K562 (cell line): ENCODE results near the gene FOXJ1. TPM values are rescaled to one million over a fixed set of nuclear protein-coding genes. Genes with fewer than 3 reads are reported as not detected.
A peak's percentile ranks its signal among the peaks of the same experiment; 100 is the strongest.

Experiments used
- ATAC-seq: fragments of 200-7000 bp; cut with Tn5 transposase; 3 replicates; pipeline ENCODE4 v1.9.1; 2020; ENCODE audit warnings: moderate library complexity
- BruUV-seq: library from RNA; stranded (reverse); fragments of 400-500 nt; replicated peaks from 2 replicates; lab custom pipeline; 2021; lab: Mats Ljungman, UMichigan
- CTCF ChIA-PET: fragments of 300-600 bp; formaldehyde crosslinking; extraction: SDS; loops from one replicate; lab custom pipeline; 2021; ENCODE audit warnings: low intra/inter-chr PET ratio; lab: Yijun Ruan, JAX
- POLR2A ChIA-PET: fragments of 300-600, 350-650 bp; sonication (Branson Sonifier 250); formaldehyde crosslinking; extraction: SDS; loops from one replicate; lab custom pipeline; 2021; ENCODE audit warnings: antibody characterized with exemption, inconsistent platforms; lab: Yijun Ruan, JAX
- DNase-seq, 4 experiments: peaks; one replicate each; pipeline versions ENCODE4 v3.0.0 to v3.0.0-alpha.2; 2011 to 2018; ENCODE audit warnings: low spot score in 3 of 4, mixed read lengths in 3 of 4; ENCODE audit errors: extremely low read depth in 1 of 4
- FAIRE-seq: peaks from 2 replicates; lab custom pipeline; 2011; peaks lifted over from hg19 to GRCh38; lab: Jason Lieb, UNC
- H2AFZ ChIP-seq: 2 replicates; pipeline ENCODE4 v1.6.0; 2011; ENCODE audit warnings: low read depth, low read length, control low read depth, inconsistent platforms
- H3K27ac ChIP-seq: fragments of 200-600 bp; 3 replicates; pipeline ENCODE4 v1.8.0; 2011; ENCODE audit warnings: low read depth, mild to moderate bottlenecking, control low read depth, inconsistent platforms, low read length, moderate library complexity, mixed read lengths; ENCODE audit errors: extremely low read depth
- H3K27me3 ChIP-seq, 2 experiments: fragments of 300-600 bp in 1 of 2; 2 replicates in 1 of 2; 3 replicates in 1 of 2; pipeline versions ENCODE4 v1.6.0 to v1.8.0; 2011; ENCODE audit warnings: inconsistent platforms in 2 of 2, low read length in 2 of 2, mild to moderate bottlenecking in 1 of 2, mixed read lengths in 1 of 2, moderate library complexity in 1 of 2; ENCODE audit not compliant: control insufficient read depth in 2 of 2, insufficient read depth in 2 of 2
- H3K36me3 ChIP-seq: fragments of 300-600 bp; 3 replicates; pipeline ENCODE4 v1.8.0; 2011; ENCODE audit warnings: mild to moderate bottlenecking, low read length, inconsistent platforms; ENCODE audit not compliant: control insufficient read depth, insufficient read depth
- H3K4me1 ChIP-seq, 2 experiments: fragments of 200-600 bp in 1 of 2; replicated peaks in 1 of 2; 2 replicates in 1 of 2; 3 replicates in 1 of 2; pipeline versions ENCODE4 v1.5.1 to v1.8.0; 2011; ENCODE audit warnings: inconsistent platforms in 2 of 2, low read length in 2 of 2, mild to moderate bottlenecking in 1 of 2, mixed read lengths in 1 of 2, moderate library complexity in 1 of 2; ENCODE audit not compliant: control insufficient read depth in 2 of 2, insufficient read depth in 2 of 2
- H3K4me2 ChIP-seq: 2 replicates; pipeline ENCODE4 v1.6.1; 2011; ENCODE audit warnings: low read length, control low read depth, inconsistent platforms, mixed read lengths; ENCODE audit not compliant: insufficient read depth
- H3K4me3 ChIP-seq: fragments of 200-600 bp; sonication (generic), shearing (Covaris generic); 2 replicates; pipeline ENCODE4 v1.5.1; 2016; ENCODE audit warnings: control low read depth, inconsistent platforms
- H3K79me2 ChIP-seq: fragments of 200-600 bp; 3 replicates; pipeline ENCODE4 v1.8.0; 2011; ENCODE audit warnings: low read length, inconsistent platforms; ENCODE audit not compliant: control insufficient read depth, insufficient read depth
- H3K9ac ChIP-seq, 2 experiments: 2 replicates each; pipeline versions ENCODE4 v1.6.0 to v1.6.1; 2011; ENCODE audit warnings: low read depth in 2 of 2, low read length in 2 of 2, control low read depth in 1 of 2, inconsistent platforms in 1 of 2, mild to moderate bottlenecking in 1 of 2, mixed read lengths in 1 of 2; ENCODE audit not compliant: insufficient read depth in 1 of 2
- H3K9me1 ChIP-seq: one replicate; pipeline ENCODE4 v1.6.0; 2011; ENCODE audit warnings: inconsistent platforms, mild to moderate bottlenecking, low read length, moderate library complexity; ENCODE audit not compliant: control insufficient read depth, insufficient read depth
- H3K9me3 ChIP-seq: replicated peaks from 2 replicates; pipeline ENCODE4 v1.5.1; 2011; ENCODE audit warnings: low read depth, low read length, inconsistent platforms; ENCODE audit not compliant: control insufficient read depth, insufficient read depth
- H4K20me1 ChIP-seq: replicated peaks from 2 replicates; pipeline ENCODE4 v1.6.1; 2011; ENCODE audit warnings: low read length, inconsistent platforms, mixed read lengths; ENCODE audit not compliant: control insufficient read depth, insufficient read depth
- CBFA2T3 ChIP-seq: fragments of 450-650 bp; IDR thresholded peaks from 2 replicates; pipeline ENCODE4 v1.6.1; 2017
- HLTF ChIP-seq: fragments of 450-650 bp; IDR thresholded peaks from 2 replicates; pipeline ENCODE4 v1.6.1; 2016
- KLF10 ChIP-seq: fragments of 250-450 bp; sonication (Bioruptor Pico); IDR thresholded peaks from 2 replicates; pipeline ENCODE4 v1.6.1; 2021; ENCODE audit warnings: matching md5 sums
- NBN ChIP-seq: fragments of 450-650 bp; IDR thresholded peaks from 2 replicates; pipeline ENCODE4 v1.6.1; 2016; ENCODE audit warnings: low read depth, mild to moderate bottlenecking
- NFIC ChIP-seq: fragments of 450-650 bp; IDR thresholded peaks from 2 replicates; pipeline ENCODE4 v1.6.1; 2017; ENCODE audit warnings: mild to moderate bottlenecking, inconsistent platforms
- ZNF551 ChIP-seq: fragments of 250-450 bp; sonication (Bioruptor Pico); IDR thresholded peaks from 2 replicates; pipeline ENCODE4 v1.5.0; 2021; ENCODE audit warnings: mild to moderate bottlenecking, moderate library complexity
- ZNF778 ChIP-seq: fragments of 450-650 bp; formaldehyde crosslinking; IDR thresholded peaks from 2 replicates; pipeline ENCODE4 v1.4.0; 2020; ENCODE audit warnings: mild to moderate bottlenecking, moderate library complexity
- WGBS: fragments of 100-300 bp; shearing (Covaris generic); methylation state at CpG from one replicate; pipeline ENCODE4 v1.1.6; 2016; ENCODE audit warnings: low coverage, mixed read lengths; ENCODE audit not compliant: insufficient coverage; ENCODE audit errors: missing lambda C conversion rate; 5-methylcytosine and 5-hydroxymethylcytosine counted together
- in situ Hi-C: fragments of 300-500 bp; cut with MboI; formaldehyde crosslinking; loops from 4 replicates; pipeline ENCODE4 v1.15.0; 2018; ENCODE audit warnings: inconsistent platforms, mixed read lengths
- intact Hi-C: fragments of 100-400 bp; cut with micrococcal nuclease; formaldehyde crosslinking; loops from 2 replicates; pipeline ENCODE4 v1.14.2; 2022
- polyA plus RNA-seq, 8 experiments: library from polyadenylated mRNA; depleted of rRNA in 4 of 8; stranded (reverse) in 5 of 8; unstranded in 3 of 8; fragments of >200 nt; fragmentation: Nextera tagmentation in 2 of 8; fragmentation: Illumina TruSeq in 1 of 8; extraction: Ambion mirVana in 2 of 8; extraction: Trizol in 1 of 8; gene quantifications; 2 replicates each; pipeline versions ENCODE4 v1.2.1 to v1.2.3, GENCODE V29; 2011 to 2014; ENCODE audit warnings: inconsistent platforms in 1 of 8, missing spikeins in 1 of 8
- total RNA-seq, 7 experiments: library from RNA; depleted of rRNA in 6 of 7; stranded (reverse); fragments of >200 nt in 6 of 7; fragmentation: Illumina TruSeq in 2 of 7; extraction: Trizol in 2 of 7; gene quantifications; 2 replicates each; pipeline versions ENCODE4 v1.2.1 to v1.2.3, GENCODE V29; 2011 to 2021; ENCODE audit warnings: low replicate concordance in 1 of 7
- TF ChIP-seq, protein P1 (sequence below): fragments of 450-650 bp; formaldehyde crosslinking; IDR thresholded peaks from 2 replicates; pipeline ENCODE4 v1.4.0; 2022; ENCODE audit warnings: missing genetic modification characterization
- TF ChIP-seq, protein P2 (sequence below): fragments of 450-650 bp; formaldehyde crosslinking; IDR thresholded peaks from 2 replicates; pipeline ENCODE4 v1.4.0; 2022; ENCODE audit warnings: missing genetic modification characterization
- TF ChIP-seq, protein P3 (sequence below): IDR thresholded peaks from 2 replicates; pipeline ENCODE4 v1.6.1; 2014; ENCODE audit warnings: antibody characterized with exemption

FOXJ1 gene
- total and polyA plus RNA-seq, 9 of the 15 experiments (the other 6 are each of a cell fraction or from before 2014, with no cell fraction given) = 0.07 TPM; not detected in 8

DNA sequence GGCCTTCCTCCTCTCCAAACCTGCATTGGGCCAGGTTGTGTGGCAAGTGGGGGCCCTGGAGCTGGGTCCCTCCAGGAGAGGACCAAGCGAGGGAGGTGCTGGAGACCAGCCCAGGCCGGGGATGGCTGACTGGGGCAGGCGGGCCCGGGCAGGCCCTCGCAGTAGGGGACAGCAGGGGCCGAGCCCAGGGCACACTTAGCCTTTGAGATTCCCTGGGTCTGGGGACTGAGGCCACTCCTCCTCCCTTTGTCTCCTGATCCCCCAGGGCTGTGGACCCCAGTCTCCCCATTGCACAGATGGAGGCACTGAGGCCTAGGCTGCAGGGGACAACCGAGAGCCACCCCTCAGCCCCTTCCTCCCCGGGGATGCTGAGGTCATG, 5.2 kb downstream of the FOXJ1 start (continued):
- TF ChIP-seq KLF10 (CRISPR knock-in tag) (no peak), HLTF (no peak), NBN (no peak), ZNF778 (CRISPR knock-in tag) (no peak)
- TF ChIP-seq, protein P1, sequence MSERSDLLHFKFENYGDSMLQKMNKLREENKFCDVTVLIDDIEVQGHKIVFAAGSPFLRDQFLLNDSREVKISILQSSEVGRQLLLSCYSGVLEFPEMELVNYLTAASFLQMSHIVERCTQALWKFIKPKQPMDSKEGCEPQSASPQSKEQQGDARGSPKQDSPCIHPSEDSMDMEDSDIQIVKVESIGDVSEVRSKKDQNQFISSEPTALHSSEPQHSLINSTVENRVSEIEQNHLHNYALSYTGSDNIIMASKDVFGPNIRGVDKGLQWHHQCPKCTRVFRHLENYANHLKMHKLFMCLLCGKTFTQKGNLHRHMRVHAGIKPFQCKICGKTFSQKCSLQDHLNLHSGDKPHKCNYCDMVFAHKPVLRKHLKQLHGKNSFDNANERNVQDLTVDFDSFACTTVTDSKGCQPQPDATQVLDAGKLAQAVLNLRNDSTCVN (CRISPR knock-in tag) = no peak
- TF ChIP-seq, protein P2, sequence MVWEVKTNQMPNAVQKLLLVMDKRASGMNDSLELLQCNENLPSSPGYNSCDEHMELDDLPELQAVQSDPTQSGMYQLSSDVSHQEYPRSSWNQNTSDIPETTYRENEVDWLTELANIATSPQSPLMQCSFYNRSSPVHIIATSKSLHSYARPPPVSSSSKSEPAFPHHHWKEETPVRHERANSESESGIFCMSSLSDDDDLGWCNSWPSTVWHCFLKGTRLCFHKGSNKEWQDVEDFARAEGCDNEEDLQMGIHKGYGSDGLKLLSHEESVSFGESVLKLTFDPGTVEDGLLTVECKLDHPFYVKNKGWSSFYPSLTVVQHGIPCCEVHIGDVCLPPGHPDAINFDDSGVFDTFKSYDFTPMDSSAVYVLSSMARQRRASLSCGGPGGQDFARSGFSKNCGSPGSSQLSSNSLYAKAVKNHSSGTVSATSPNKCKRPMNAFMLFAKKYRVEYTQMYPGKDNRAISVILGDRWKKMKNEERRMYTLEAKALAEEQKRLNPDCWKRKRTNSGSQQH (CRISPR knock-in tag) = no peak

DNA sequence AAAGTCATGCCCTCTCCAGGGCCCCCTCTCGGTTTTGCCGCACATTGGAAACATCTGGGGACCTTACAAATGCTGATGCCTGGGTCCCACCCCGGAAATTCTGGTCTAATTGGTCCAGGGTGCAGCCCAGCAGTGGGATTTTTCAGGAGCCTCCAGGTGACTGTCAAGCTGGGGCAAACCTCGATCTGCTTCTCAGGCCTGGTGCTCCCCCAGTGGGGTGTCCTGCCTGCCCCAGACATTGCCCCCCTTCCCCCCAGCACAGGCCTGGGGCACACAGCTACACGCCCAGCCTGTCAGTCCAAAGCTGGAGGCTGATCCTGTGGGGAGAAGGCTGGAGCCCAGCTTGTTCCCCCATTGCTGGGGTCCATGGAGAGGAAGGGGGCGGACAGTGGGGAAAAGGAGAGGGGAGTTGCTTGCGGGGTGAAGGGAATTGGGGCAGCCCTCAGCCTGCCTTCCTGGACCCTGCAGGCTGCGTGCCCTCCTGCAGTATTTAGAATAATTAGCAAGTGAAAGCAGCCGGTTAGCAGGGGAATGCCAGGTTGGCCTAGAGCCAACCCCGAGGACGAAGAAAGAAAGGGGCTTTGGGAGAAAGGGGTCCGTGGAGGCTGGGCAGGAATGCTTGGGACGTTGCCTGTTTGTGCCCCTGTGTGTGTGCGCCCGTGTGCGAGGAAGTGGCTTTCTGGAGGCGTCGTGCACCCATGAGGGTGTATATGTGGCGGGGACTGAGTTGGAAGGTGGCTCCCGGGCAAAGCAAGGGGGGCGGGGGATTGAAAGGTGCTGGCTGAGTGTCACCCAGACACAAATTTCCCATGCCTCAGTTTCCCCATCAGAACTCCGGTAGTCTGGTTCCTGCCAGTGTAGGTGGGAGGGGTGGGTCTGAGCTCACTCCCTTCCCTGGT, 5.9 kb downstream of the FOXJ1 start:
- intact Hi-C loops = no loop called here
- ATAC-seq (no peak), FAIRE-seq (no peak), DNase-seq (no peak)
- Histone ChIP-seq H3K36me3 (no peaks in the 10 kb centered on the region), H3K4me3 (no peak overlapping the region), H3K27me3 (peaks cover 60 to 91% of the 10 kb centered on the region in 2 experiments; a peak in 4 of 5 replicates), H3K9ac (peak overlapping the region in 1 of 2 experiments; percentile 61; a peak in 1 of 4 replicates), H3K9me1 (no peaks in the 10 kb centered on the region), H3K79me2 (no peaks in the 10 kb centered on the region), H3K9me3 (no peaks in the 10 kb centered on the region), H3K4me1 (peaks cover 0 to 59% of the 10 kb centered on the region in 2 experiments; a peak in 2 of 5 replicates), H4K20me1 (no peaks in the 10 kb centered on the region; the same call in 1 of the 2 replicates), H2AFZ (no peak overlapping the region), H3K4me2 (no peak overlapping the region), H3K27ac (no peak overlapping the region)
- TF ChIP-seq, protein P3, sequence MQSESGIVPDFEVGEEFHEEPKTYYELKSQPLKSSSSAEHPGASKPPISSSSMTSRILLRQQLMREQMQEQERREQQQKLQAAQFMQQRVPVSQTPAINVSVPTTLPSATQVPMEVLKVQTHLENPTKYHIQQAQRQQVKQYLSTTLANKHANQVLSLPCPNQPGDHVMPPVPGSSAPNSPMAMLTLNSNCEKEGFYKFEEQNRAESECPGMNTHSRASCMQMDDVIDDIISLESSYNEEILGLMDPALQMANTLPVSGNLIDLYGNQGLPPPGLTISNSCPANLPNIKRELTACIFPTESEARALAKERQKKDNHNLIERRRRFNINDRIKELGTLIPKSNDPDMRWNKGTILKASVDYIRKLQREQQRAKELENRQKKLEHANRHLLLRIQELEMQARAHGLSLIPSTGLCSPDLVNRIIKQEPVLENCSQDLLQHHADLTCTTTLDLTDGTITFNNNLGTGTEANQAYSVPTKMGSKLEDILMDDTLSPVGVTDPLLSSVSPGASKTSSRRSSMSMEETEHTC = no peak
- no peak for TF ChIP-seq ZNF551 (CRISPR knock-in tag)
- 0 out of 2 replicates have a peak, but pooled peaks have one; percentile 2 for TF ChIP-seq CBFA2T3
- TF ChIP-seq NFIC = peak; percentile 82
- POLR2A ChIA-PET = interaction anchor here (0.5 to 2.1 kb wide), 3 partner anchors 37 to 140 kb away, joined by 4 to 5 read pairs (median 4); no protein-coding TSS in a partner anchor
- CTCF ChIA-PET = no interaction called here
- BruUV-seq = no TSS peak
- in situ Hi-C loops = no loop called here
- WGBS = 27% methylated on average over 18 of the region's 22 CpGs
